Measurements from ENCODE around the gene MT1B. TPM values are rescaled to one million over a fixed set of nuclear protein-coding genes. Genes with fewer than 3 reads are reported as not detected.
"Not testable (repeated sequence)": the region's sequence is repeated elsewhere in the genome, so short reads cannot be mapped to it uniquely, and the experiment has no call there.

MT1B gene
- total RNA-seq, 1 experiment from 2014 or later: not detected

DNA sequence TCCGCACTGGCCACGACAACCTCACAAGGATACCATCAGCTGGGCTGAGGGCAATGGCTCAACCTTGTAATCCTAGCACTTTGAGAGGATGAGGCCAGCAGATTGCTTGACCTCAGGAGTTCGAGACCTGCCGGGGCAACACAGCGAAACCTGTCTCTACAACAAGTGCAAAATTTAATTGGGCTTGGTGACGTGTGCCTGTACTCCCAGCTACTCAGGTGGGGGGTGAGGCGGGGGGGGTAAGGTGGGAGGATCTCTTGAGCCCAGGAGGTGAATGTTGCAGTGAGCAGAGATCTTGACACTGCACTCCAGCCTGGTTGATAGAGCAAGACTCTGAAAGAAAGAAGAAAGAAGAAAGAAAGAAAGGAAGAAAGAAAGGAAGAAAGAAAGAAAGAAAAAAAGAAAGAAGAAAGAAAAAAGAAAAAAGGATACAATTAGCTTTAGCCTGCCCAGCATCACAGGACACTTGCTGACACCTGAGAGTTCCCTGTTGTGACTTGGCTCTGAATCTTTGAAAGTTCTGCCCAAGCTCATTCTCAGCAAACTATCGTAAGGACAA, 31.3 kb upstream of the MT1B start:
- Histone ChIP-seq H4K20me1 (ENCODE audit: insufficient read depth) (no peaks in the 10 kb centered on the region), H3K9me2 (ENCODE audit: insufficient read depth) (no peaks in the 10 kb centered on the region), H3K27me3 (ENCODE audit: insufficient read depth, low read length) (no peaks in the 10 kb centered on the region), H3K4me3 (replicated peaks in 1 of 2; ENCODE audit: low read depth in 1 of 2, low read length in 2 of 2) (no peak overlapping the region), H3K27ac (ENCODE audit: low read depth, low read length) (no peak overlapping the region), H3K9ac (ENCODE audit: low read length) (no peak overlapping the region), H3K36me3 (ENCODE audit: control insufficient read depth in 1 of 2, insufficient read depth in 2 of 2, low read length in 2 of 2) (no peaks in the 10 kb centered on the region), H3K4me1 (ENCODE audit: control insufficient read depth in 1 of 2, insufficient read depth in 2 of 2, low read length in 2 of 2) (peaks cover 4 to 14% of the 10 kb centered on the region in 2 experiments; a peak in 3 of 4 replicates), H2AFZ (ENCODE audit: low read depth, low read length, poor library complexity, severe bottlenecking) (no peak overlapping the region), H3K9me3 (ENCODE audit: control insufficient read depth in 1 of 2, insufficient read depth in 1 of 2, low read depth in 1 of 2, low read length in 2 of 2) (no peaks in the 10 kb centered on the region), H3K4me2 (ENCODE audit: low read length) (no peak overlapping the region), H3K79me2 (ENCODE audit: insufficient read depth, low read length) (no peaks in the 10 kb centered on the region)
- no peak for DNase-seq (ENCODE audit: low read depth, low spot score)
- ATAC-seq: no peak
- ChIA-PET POLR2A (interaction anchor here (9.4 kb wide), 1 partner anchor 10 kb away, joined by 344 read pairs; the partner anchor contains the start of gene MT2A), CTCF (interaction anchor here (0.6 kb wide), 1 partner anchor 27 kb away, joined by 4 read pairs; no protein-coding TSS in a partner anchor), RAD21 (ENCODE audit: low non-redundant PET in 1 of 2, low total read pairs in 2 of 2, uncharacterized antibody in 2 of 2, unreplicated experiment in 2 of 2) (no interaction called here)
- no TSS peak for BruUV-seq (replicated peaks)
- TF ChIP-seq CEBPB (IDR thresholded peaks at IDR 0.05; ENCODE audit: low read depth) (no peak), FOSL1 (IDR thresholded peaks at IDR 0.05; ENCODE audit: low read depth) (no peak), SRF (IDR thresholded peaks at IDR 0.05; ENCODE audit: low read depth) (no peak), CTCF (IDR thresholded peaks at IDR 0.05 in 2 of 3, conservative IDR thresholded peaks at IDR 0.05 in 1 of 3; ENCODE audit: borderline replicate concordance in 1 of 3, insufficient read depth in 1 of 3, low read depth in 2 of 3, low read length in 2 of 3) (no peak), EGR1 (IDR thresholded peaks at IDR 0.05; ENCODE audit: low read depth) (no peak), ZFX (IDR thresholded peaks at IDR 0.05) (no peak), SP1 (IDR thresholded peaks at IDR 0.05; ENCODE audit: low read depth) (no peak), SIN3A (IDR thresholded peaks at IDR 0.05; ENCODE audit: low read depth) (no peak), EZH2phosphoT487 (IDR thresholded peaks at IDR 0.05; ENCODE audit: borderline replicate concordance) (no peak)
- TF ChIP-seq, protein P1, sequence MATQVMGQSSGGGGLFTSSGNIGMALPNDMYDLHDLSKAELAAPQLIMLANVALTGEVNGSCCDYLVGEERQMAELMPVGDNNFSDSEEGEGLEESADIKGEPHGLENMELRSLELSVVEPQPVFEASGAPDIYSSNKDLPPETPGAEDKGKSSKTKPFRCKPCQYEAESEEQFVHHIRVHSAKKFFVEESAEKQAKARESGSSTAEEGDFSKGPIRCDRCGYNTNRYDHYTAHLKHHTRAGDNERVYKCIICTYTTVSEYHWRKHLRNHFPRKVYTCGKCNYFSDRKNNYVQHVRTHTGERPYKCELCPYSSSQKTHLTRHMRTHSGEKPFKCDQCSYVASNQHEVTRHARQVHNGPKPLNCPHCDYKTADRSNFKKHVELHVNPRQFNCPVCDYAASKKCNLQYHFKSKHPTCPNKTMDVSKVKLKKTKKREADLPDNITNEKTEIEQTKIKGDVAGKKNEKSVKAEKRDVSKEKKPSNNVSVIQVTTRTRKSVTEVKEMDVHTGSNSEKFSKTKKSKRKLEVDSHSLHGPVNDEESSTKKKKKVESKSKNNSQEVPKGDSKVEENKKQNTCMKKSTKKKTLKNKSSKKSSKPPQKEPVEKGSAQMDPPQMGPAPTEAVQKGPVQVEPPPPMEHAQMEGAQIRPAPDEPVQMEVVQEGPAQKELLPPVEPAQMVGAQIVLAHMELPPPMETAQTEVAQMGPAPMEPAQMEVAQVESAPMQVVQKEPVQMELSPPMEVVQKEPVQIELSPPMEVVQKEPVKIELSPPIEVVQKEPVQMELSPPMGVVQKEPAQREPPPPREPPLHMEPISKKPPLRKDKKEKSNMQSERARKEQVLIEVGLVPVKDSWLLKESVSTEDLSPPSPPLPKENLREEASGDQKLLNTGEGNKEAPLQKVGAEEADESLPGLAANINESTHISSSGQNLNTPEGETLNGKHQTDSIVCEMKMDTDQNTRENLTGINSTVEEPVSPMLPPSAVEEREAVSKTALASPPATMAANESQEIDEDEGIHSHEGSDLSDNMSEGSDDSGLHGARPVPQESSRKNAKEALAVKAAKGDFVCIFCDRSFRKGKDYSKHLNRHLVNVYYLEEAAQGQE (IDR thresholded peaks at IDR 0.05; ENCODE audit: low read depth): no peak
- TF ChIP-seq, protein P2, sequence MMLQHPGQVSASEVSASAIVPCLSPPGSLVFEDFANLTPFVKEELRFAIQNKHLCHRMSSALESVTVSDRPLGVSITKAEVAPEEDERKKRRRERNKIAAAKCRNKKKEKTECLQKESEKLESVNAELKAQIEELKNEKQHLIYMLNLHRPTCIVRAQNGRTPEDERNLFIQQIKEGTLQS (IDR thresholded peaks at IDR 0.05): no peak
- intact Hi-C loops (cut with micrococcal nuclease): no loop called here

DNA sequence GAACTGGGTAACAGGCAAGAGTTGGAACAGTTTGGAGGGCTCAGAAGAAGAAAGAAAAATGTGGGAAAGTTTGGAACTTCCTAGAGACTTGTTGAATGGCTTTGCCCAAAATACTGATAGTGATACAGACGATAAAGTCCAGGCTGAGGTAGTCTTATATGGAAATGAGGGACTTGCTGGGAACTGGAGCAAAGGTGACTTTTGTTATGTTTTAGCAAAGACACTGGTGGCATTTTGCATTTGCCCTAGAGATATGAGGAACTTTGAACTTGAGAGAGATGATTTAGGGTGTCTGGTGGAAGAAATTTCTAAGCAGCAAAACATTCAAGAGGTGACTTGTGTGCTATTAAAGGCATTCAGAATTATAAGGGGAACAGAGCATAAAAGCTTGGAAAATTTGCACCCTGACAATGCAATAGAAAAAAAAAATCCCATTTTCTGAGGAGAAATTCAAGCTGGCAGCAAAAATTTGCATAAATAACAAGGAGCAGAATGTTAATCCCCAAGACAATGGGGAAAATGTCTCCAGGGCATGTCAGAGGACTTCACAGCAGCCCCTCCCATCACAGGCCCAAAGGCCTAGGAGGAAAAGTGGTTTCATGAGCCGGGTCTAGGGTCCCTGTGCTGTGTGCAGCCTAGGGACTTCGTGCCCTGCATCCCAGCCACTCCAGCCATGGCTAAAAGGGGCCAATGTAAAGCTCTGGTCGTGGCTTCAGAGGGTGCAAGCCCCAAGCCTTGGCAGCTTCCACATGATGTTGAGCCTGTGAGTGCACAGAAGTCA, 29.8 kb upstream of the MT1B start:
- ChIA-PET CTCF (interaction anchor here (1.5 kb wide), 1 partner anchor 80 kb away, joined by 5 read pairs; no protein-coding TSS in a partner anchor), POLR2A (interaction anchor here (9.4 kb wide), 1 partner anchor 12 kb away, joined by 344 read pairs; the partner anchor contains the start of gene MT2A)
- DNase-seq (ENCODE audit: low read depth, low spot score); ATAC-seq; H3K9ac ChIP-seq (ENCODE audit: low read length); H4K20me1 ChIP-seq (ENCODE audit: insufficient read depth); BruUV-seq (replicated peaks); H3K9me3 ChIP-seq (ENCODE audit: control insufficient read depth in 1 of 2, insufficient read depth in 1 of 2, low read depth in 1 of 2, low read length in 2 of 2); H3K4me2 ChIP-seq (ENCODE audit: low read length); H3K36me3 ChIP-seq (ENCODE audit: control insufficient read depth in 1 of 2, insufficient read depth in 2 of 2, low read length in 2 of 2); H2AFZ ChIP-seq (ENCODE audit: low read depth, low read length, poor library complexity, severe bottlenecking); H3K27ac ChIP-seq (ENCODE audit: low read depth, low read length); H3K4me3 ChIP-seq (replicated peaks in 1 of 2; ENCODE audit: low read depth in 1 of 2, low read length in 2 of 2); H3K9me2 ChIP-seq (ENCODE audit: insufficient read depth); H3K27me3 ChIP-seq (ENCODE audit: insufficient read depth, low read length); intact Hi-C loops (cut with micrococcal nuclease); RAD21 ChIA-PET (ENCODE audit: low non-redundant PET in 1 of 2, low total read pairs in 2 of 2, uncharacterized antibody in 2 of 2, unreplicated experiment in 2 of 2): not testable (repeated sequence)
- Histone ChIP-seq H3K4me1 (ENCODE audit: control insufficient read depth in 1 of 2, insufficient read depth in 2 of 2, low read length in 2 of 2) (peaks cover 6 to 27% of the 10 kb centered on the region in 2 experiments), H3K79me2 (ENCODE audit: insufficient read depth, low read length) (peaks cover 11% of the 10 kb centered on the region)
